Lower leg skin (tissue), 4 donors: Measurements from ENCODE around the gene CRMP1. TPM values are rescaled to one million over a fixed set of nuclear protein-coding genes. Genes with fewer than 3 reads are reported as not detected.

Experiments used
- DNase-seq, 2 donors: peaks; one replicate each; pipeline ENCODE4 v3.0.0-alpha.2; 2019; ENCODE audit warnings: low spot score in 2 of 2
- H3K4me3 ChIP-seq: fragments of 200-600 bp; sonication (generic); 2 replicates; pipeline ENCODE4 v1.5.1; 2017; ENCODE audit warnings: mild to moderate bottlenecking, low read depth; ENCODE audit not compliant: poor library complexity, severe bottlenecking
- CTCF ChIP-seq, 3 donors: fragments of 450-650 bp; IDR thresholded peaks; one replicate each; pipeline ENCODE4 v1.5.1; 2016; ENCODE audit warnings: antibody characterized with exemption in 3 of 3, mild to moderate bottlenecking in 3 of 3, moderate library complexity in 2 of 3
- POLR2A ChIP-seq, 2 donors: fragments of 450-650 bp; IDR thresholded peaks; one replicate each; pipeline ENCODE4 v1.6.1; 2016 to 2017; ENCODE audit warnings: antibody characterized with exemption in 2 of 2, mild to moderate bottlenecking in 1 of 2, moderate library complexity in 1 of 2
- WGBS, 2 donors: methylation state at CpG; one replicate each; pipeline ENCODE4 v1.1.5; 2018; 5-methylcytosine and 5-hydroxymethylcytosine counted together
- intact Hi-C: fragments of 100-400 bp; cut with DNase I; formaldehyde crosslinking; loops from one replicate; pipeline ENCODE4 v1.15.0; 2023; ENCODE audit warnings: low total_unique reads
- total RNA-seq, 4 donors: library from RNA; depleted of rRNA; stranded (reverse); fragments of >200 nt; gene quantifications; one replicate each; pipeline ENCODE4 v1.1.0, GENCODE V29; 2016

The CRMP1 gene
- total RNA-seq, 4 donors from 2014 or later = 0.17 to 1.2 (median 0.17) TPM; not detected in 1

- WGBS, 2 donors = 1 to 5% methylated on average over 22 to 27 of the region's 41 CpGs
- intact Hi-C loops = no loop called here
- DNase-seq = no peak
- TF ChIP-seq CTCF (IDR thresholded peaks at IDR 0.05) = no peak
- H3K4me3 ChIP-seq = no peak overlapping the region
Measured at GRCh38 chr4:5890063-5890727, 2.7 kb downstream of the CRMP1 start.

DNA sequence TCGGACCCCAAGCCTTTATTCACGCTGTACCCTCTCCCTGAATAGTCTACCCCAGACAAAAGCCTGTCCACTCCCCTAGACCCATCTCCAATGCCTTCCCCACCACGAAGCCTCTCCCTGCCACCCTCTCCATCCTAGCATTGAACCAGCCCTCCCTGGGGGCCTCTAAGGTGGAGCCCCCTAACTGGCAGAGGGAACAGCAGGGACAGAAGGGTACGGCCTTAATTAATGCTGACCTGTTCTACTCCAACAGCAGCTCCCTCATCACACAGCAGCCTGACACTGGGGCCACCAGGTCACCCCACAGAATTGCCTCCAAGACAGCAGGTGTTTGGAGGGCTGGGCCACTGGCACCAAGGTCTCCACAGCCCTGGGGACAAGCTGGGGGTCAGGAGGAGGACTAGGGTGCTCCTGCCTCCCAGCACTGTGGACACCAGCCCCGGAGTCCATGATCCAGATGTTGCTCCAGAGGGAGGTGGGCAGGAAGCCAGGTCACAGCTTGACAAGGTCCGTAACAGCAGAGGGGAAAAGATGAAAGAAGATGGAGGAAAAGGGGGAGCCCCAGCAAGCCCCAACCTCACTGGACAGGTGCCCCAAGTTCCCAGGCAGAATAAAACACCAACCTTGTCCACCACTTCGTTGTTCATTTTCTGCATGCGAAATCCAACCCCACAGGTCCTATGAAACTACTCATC, 3.7 kb downstream of the CRMP1 start:
- H3K4me3 ChIP-seq = no peak overlapping the region

DNA sequence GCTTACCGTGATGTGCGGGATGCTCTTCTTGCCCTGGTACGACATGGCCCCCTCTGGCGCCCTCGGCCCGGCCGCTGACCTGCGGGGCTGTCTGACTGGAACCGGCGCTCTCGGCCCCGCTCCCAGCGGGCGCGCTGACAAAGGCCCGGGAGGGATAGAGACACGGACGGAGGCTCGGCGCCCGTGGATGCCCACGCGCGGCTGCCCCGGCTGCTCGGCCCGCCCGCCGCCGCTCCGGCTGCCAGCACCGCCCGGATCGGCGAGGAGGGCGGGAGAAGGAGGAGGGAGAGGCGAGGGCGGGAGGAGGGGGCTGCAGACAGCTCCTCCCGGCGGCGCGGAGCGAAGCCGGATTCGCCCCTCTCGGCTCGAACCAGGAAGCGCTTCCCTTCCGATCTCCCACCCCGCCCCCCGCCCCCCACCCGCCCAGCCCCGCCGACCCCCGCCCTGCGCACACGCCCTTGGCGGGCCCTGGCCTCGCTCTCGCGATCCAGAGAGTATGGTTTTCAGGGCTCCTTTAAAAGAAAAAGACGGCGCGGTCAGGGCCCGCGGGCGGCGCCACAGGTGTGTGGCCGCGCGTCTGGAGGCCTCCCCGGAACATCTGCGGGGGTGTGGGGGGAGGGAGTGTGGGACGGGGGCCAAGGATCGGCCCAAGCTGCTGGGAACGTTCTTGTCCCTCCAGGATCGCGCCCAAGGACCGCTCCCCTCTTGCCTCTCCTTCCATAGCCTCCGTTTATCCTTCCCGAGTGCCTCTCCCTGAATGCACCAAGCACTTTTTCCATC, 4.5 kb downstream of the CRMP1 start:
- intact Hi-C loops = no loop called here
- peak overlapping the region; percentile 11 for H3K4me3 ChIP-seq
- WGBS, 2 donors = 0 to 1% methylated on average over 13 to 38 of the region's 81 CpGs
- DNase-seq = peak in 1 of 2 donors; percentile 56
- TF ChIP-seq POLR2A (IDR thresholded peaks at IDR 0.05) (no peak), CTCF (IDR thresholded peaks at IDR 0.05) (no peak)

More for the DNA sequence above, 3.7 kb downstream of the CRMP1 start:
- peak in 1 of 2 donors; percentile 85 for DNase-seq
- 17 to 28% methylated on average over 8 of the region's 8 CpGs for WGBS, 2 donors
- intact Hi-C loops = no loop called here
- TF ChIP-seq CTCF (IDR thresholded peaks at IDR 0.05) = no peak
- no peak for TF ChIP-seq POLR2A (IDR thresholded peaks at IDR 0.05)

DNA sequence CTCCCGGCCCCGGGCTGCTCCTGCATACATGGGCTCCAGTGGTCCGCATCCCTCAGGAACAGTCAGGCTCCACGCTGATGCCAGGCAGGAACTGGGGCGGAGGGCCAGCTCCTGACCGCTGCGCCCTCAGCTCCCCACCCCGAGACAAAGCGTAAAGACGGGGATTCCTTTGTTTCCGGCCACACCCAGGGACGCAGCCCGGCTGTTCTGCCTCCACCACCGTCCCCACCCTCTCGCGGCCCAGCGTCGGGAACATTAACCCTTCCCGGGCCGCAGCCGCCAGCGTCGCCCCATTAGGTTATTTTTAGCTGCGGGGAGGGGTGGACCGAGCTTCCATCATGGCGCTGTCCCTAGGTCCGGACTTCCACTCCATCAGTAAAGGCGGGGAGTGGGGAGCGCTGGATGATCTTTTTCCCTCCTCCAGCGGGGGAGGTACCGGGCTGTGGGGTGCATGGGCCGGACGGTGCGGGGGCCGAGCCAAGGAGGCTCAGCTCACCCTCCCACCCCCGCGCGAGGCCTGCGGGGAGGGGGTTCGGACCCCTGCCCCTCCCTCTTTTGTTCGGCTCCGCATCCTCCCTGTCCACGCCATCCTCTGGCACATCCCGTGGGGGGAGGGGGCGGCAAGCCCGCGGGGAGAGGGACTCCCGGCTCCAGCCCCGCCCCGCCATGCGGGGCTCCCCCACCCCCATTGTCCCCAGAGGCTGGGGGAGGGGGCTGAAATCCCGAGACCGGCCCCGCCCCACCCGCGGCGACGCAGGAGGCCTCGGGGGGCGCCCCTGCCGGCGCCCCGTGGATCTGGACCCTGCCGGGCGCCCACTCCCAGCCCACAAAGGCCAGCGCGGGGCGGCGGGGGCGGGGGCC, 5.3 kb downstream of the CRMP1 start:
- no peak for DNase-seq
- TF ChIP-seq CTCF (IDR thresholded peaks at IDR 0.05) = no peak
- H3K4me3 ChIP-seq = peak overlapping the region; percentile 11
- WGBS, 2 donors = 2 to 4% methylated on average over 7 to 35 of the region's 70 CpGs
- intact Hi-C loops = no loop called here

DNA sequence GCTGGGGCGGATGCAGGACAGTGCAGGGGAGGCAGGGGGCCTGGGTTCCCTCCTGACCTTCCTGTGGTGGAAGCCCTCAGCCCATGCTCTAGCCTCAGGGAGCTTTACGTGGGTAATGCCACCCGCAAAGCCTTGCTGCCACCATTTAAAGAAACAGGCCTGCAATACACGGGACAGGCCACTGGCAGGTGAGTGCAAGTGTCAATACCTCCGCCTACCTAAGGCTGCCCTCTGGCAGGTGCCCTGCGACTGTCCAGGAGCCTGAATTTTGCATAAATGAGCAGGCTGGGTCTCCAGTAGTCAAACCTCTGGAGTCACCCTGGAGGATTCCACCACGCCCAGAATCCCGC, 5.9 kb downstream of the CRMP1 start:
- no peak overlapping the region for H3K4me3 ChIP-seq
- intact Hi-C loops = no loop called here
- TF ChIP-seq CTCF (IDR thresholded peaks at IDR 0.05) (no peak), POLR2A (IDR thresholded peaks at IDR 0.05) (no peak)
- WGBS, 2 donors = 12 to 39% methylated on average over 3 to 8 of the region's 8 CpGs
- no peak for DNase-seq
